Measurements from ENCODE around the gene CTSG.

Gene CTSG

GRCh38 chr14:24576182-24576581, at the start of gene CTSG:
TSS of gene CTSG (minus strand) at chr14:24576250. CDS start at chr14:24576223, 27 bp downstream.
- POLR2A ChIA-PET: no interaction called here

DNA sequence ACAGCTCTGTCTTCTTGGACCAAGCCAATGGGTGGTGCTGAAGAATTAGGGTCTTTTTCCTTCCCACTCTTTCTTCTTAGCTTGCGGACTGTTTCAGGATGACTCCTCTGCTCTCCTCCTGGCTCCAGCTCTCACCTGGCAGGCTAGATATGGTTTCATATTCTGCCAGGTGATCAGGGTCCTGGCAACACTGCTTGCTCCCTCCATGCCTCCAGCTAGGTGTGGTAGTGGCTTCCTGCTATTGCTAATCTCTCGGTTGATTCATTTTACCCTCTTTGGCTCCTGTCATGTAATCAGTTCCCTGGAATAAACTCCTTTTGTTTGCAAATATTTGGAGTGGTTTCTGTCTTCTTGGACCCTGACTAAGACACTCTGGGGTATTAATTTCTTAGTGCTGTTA, 37.7 kb upstream of the CTSG start:
- H3K4me1 ChIP-seq (ENCODE audit: control insufficient read depth, insufficient read depth, low read length): no peaks in the 10 kb centered on the region
- no peak overlapping the region for H3K4me3 ChIP-seq (ENCODE audit: low read depth, low read length)
- H3K9me3 ChIP-seq (ENCODE audit: control insufficient read depth, insufficient read depth, low read depth, low read length): no peaks in the 10 kb centered on the region
- ChIA-PET CTCF (no interaction called here), POLR2A (no interaction called here)
- H3K27ac ChIP-seq (ENCODE audit: extremely low read depth, low read depth, low read length): no peak overlapping the region
- TF ChIP-seq ZNF549 (tag by site-specific recombination; IDR thresholded peaks at IDR 0.05): no peak
- no peaks in the 10 kb centered on the region for H3K36me3 ChIP-seq (ENCODE audit: control insufficient read depth in 2 of 2, insufficient read depth in 1 of 2, low read length in 2 of 2)

More at GRCh38 chr14:24576182-24576581, at the start of gene CTSG:
- no peaks in the 10 kb centered on the region for H3K36me3 ChIP-seq (ENCODE audit: control insufficient read depth in 2 of 2, insufficient read depth in 1 of 2, low read length in 2 of 2)
- H3K4me1 ChIP-seq (ENCODE audit: control insufficient read depth, insufficient read depth, low read length): no peaks in the 10 kb centered on the region
- H3K4me3 ChIP-seq (ENCODE audit: low read depth, low read length): no peak within 1 kb of the TSS
- H3K27ac ChIP-seq (ENCODE audit: extremely low read depth, low read depth, low read length): no peak within 1 kb of the TSS
- CTCF ChIA-PET: no interaction called here
- TF ChIP-seq ZNF174 (tag by site-specific recombination; IDR thresholded peaks at IDR 0.05) (no peak), CTCF (tag by site-specific recombination; IDR thresholded peaks at IDR 0.05) (no peak), MEIS1 (CRISPR knock-in tag; IDR thresholded peaks at IDR 0.05; ENCODE audit: borderline replicate concordance) (no peak), HOXA7 (CRISPR knock-in tag; IDR thresholded peaks at IDR 0.05; ENCODE audit: borderline replicate concordance) (no peak), SCRT2 (tag by site-specific recombination; IDR thresholded peaks at IDR 0.05) (no peak)
- no peaks in the 10 kb centered on the region for H3K9me3 ChIP-seq (ENCODE audit: control insufficient read depth, insufficient read depth, low read depth, low read length)

GRCh38 chr14:24613241-24613640, 37.2 kb upstream of the CTSG start:
- H3K9me3 ChIP-seq (ENCODE audit: control insufficient read depth, insufficient read depth, low read depth, low read length): no peaks in the 10 kb centered on the region
- CTCF ChIA-PET: no interaction called here
- no peaks in the 10 kb centered on the region for H3K36me3 ChIP-seq (ENCODE audit: control insufficient read depth in 2 of 2, insufficient read depth in 1 of 2, low read length in 2 of 2)
- POLR2A ChIA-PET: no interaction called here
- no peak overlapping the region for H3K4me3 ChIP-seq (ENCODE audit: low read depth, low read length)
- no peak overlapping the region for H3K27ac ChIP-seq (ENCODE audit: extremely low read depth, low read depth, low read length)
- TF ChIP-seq OVOL3 (tag by site-specific recombination; IDR thresholded peaks at IDR 0.05): no peak
- TF ChIP-seq INSM2 (tag by site-specific recombination; IDR thresholded peaks at IDR 0.05): no peak
- TF ChIP-seq ZNF513 (tag by site-specific recombination; IDR thresholded peaks at IDR 0.05): no peak
- TF ChIP-seq ZNF266 (tag by site-specific recombination; IDR thresholded peaks at IDR 0.05; ENCODE audit: low read depth): no peak
- TF ChIP-seq ZFHX2 (tag by site-specific recombination; conservative IDR thresholded peaks at IDR 0.05): no peak
- TF ChIP-seq ZNF544 (tag by site-specific recombination; IDR thresholded peaks at IDR 0.05): no peak
- no peak for TF ChIP-seq ZNF792 (tag by site-specific recombination; IDR thresholded peaks at IDR 0.05)
- no peak for TF ChIP-seq ZNF558 (tag by site-specific recombination; IDR thresholded peaks at IDR 0.05)
- no peak for TF ChIP-seq ZNF76 (tag by site-specific recombination; IDR thresholded peaks at IDR 0.05; ENCODE audit: borderline replicate concordance, low read depth)
- TF ChIP-seq ZBTB11 (tag by site-specific recombination; conservative IDR thresholded peaks at IDR 0.05; ENCODE audit: low read depth): no peak
- no peak for TF ChIP-seq TRIM28 (IDR thresholded peaks at IDR 0.05; ENCODE audit: borderline replicate concordance, low read length)
- TF ChIP-seq ZNF707 (tag by site-specific recombination; IDR thresholded peaks at IDR 0.05): no peak
- TF ChIP-seq ZNF26 (tag by site-specific recombination; IDR thresholded peaks at IDR 0.05): no peak
- TF ChIP-seq MYNN (tag by site-specific recombination; IDR thresholded peaks at IDR 0.05; ENCODE audit: borderline replicate concordance): no peak
- H3K4me1 ChIP-seq (ENCODE audit: control insufficient read depth, insufficient read depth, low read length): no peaks in the 10 kb centered on the region

Data from HEK293 (cell line).